Psoas muscle (tissue), 8 donors: ENCODE measurements around the gene RPS29. TPM values are rescaled to one million over a fixed set of nuclear protein-coding genes. Genes with fewer than 3 reads are reported as not detected.
"Not testable (repeated sequence)": the region's sequence is repeated elsewhere in the genome, so short reads cannot be mapped to it uniquely, and the experiment has no call there.

Source experiments
- ATAC-seq, 4 donors: fragments of 200-7000 bp; cut with Tn5 transposase; one replicate each; pipeline ENCODE4 v1.9.1; 2020; ENCODE audit warnings: moderate library complexity in 3 of 4, mild to moderate bottlenecking in 2 of 4
- DNase-seq, 2 donors: peaks; one replicate each; pipeline ENCODE4 v3.0.0-alpha.2; 2020
- H3K27ac ChIP-seq: fragments of 200-600 bp; one replicate; pipeline ENCODE4 v1.8.0; 2022
- H3K27me3 ChIP-seq, 3 donors: fragments of 200-600 bp in 1 of 3; one replicate each; pipeline versions ENCODE4 v1.6.1 to v1.8.0; 2013 to 2022; ENCODE audit warnings: low read length in 2 of 3, mild to moderate bottlenecking in 2 of 3, moderate library complexity in 1 of 3; ENCODE audit not compliant: insufficient read depth in 3 of 3
- H3K36me3 ChIP-seq, 2 donors: fragments of 200-600 bp in 1 of 2; one replicate each; pipeline versions ENCODE4 v1.6.1 to v1.8.0; 2013 to 2022; ENCODE audit warnings: low read depth in 1 of 2, mild to moderate bottlenecking in 1 of 2, moderate library complexity in 1 of 2; ENCODE audit not compliant: insufficient read depth in 1 of 2
- H3K4me1 ChIP-seq: fragments of 200-600 bp; one replicate; pipeline ENCODE4 v1.8.0; 2022
- H3K4me3 ChIP-seq: fragments of 200-600 bp; one replicate; pipeline ENCODE4 v1.8.0; 2022; ENCODE audit warnings: mild to moderate bottlenecking
- H3K9me3 ChIP-seq: fragments of 200-600 bp; one replicate; pipeline ENCODE4 v1.8.0; 2022
- CTCF ChIP-seq: fragments of 200-600 bp; IDR thresholded peaks from one replicate; pipeline ENCODE4 v1.8.0; 2022; ENCODE audit warnings: antibody characterized with exemption
- WGBS, 3 donors: extraction: QIAGEN DNeasy Blood & Tissue Kit; methylation state at CpG; one replicate each; pipeline versions ENCODE4 v1.1.6 to v1.1.7; 2013; 5-methylcytosine and 5-hydroxymethylcytosine counted together
- intact Hi-C, 2 donors: fragments of 100-400 bp; cut with DNase I; formaldehyde crosslinking; loops; one replicate each; pipeline versions ENCODE4 v1.11.0 to v1.14.2; 2022
- polyA plus RNA-seq, 3 donors: library from polyadenylated mRNA; stranded (reverse); fragments of 200-250 nt; gene quantifications; one replicate each; pipeline ENCODE4 v1.2.3, GENCODE V29; 2013
- total RNA-seq, 4 donors: library from RNA; stranded (reverse); fragmentation: NEBNext Ultra II Directional in 2 of 4; extraction: Animal tissue kit (Norgen Biotek cat#: 25700) in 2 of 4; gene quantifications; one replicate each; pipeline versions ENCODE4 v1.2.1 to v1.2.4, GENCODE V29; 2021 to 2023
- donor health status: healthy with polysubstance abuse.
- donor health status: DM: no; HTN: no; CAD: no; lungs with moderate emphysema.
- donor health status: Bipolar disorder and iron deficiency.
- donor health status: healthy.
- donor health status: DM: yes; HTN: yes; CAD: no.
- donor health status: DM: no; HTN: no; CAD: no.
- donor health status: DM: no; HTN: no; CAD: no.
- donor health status: DM: yes; HTN: yes; CAD: no.

RPS29 gene
- total and polyA plus RNA-seq, 7 donors: 835 to 3,711 (median 1,213) TPM

- ATAC-seq (peak; percentile 97 to 99 (median 98)), DNase-seq (peak; percentile 99)
- WGBS, 3 donors: 0% methylated on average over 78 to 85 of the region's 85 CpGs
- peaks cover 0 to 26% of the 10 kb centered on the region in 2 donors for H3K36me3 ChIP-seq
- H3K9me3 ChIP-seq: no peaks in the 10 kb centered on the region
- intact Hi-C loops: loop anchor here (5.0 to 10.0 kb wide), 2 partner anchors 33 to 494 kb away; partner anchors contain the start of genes RPS29 (in 1 of the 2) and VCPKMT (in 1 of the 2)
- no peaks in the 10 kb centered on the region for H3K27me3 ChIP-seq
- H3K27ac ChIP-seq: peak within 1 kb of the TSS; percentile 96
- peaks cover 46% of the 10 kb centered on the region for H3K4me1 ChIP-seq
- peak; percentile 14 for TF ChIP-seq CTCF
- H3K4me3 ChIP-seq: peak within 1 kb of the TSS; percentile 80
Measured at GRCh38 chr14:49620182-49621113, 34.3 kb upstream of the RPS29 start, which contains the start of the genes MGAT2 and RPL36AL. MGAT2 (plus strand) TSS chr14:49620799; CDS start chr14:49621269, 470 bp downstream. RPL36AL (minus strand) TSS chr14:49620626; CDS start chr14:49619104, 1,522 bp downstream.

GRCh38 chr14:49619730-49620129 is 33.5 kb upstream of the RPS29 start:
- H3K27ac ChIP-seq: peak overlapping the region; percentile 96
- H3K4me3 ChIP-seq: peak overlapping the region; percentile 80
- H3K27me3 ChIP-seq: no peaks in the 10 kb centered on the region
- H3K36me3 ChIP-seq: peaks cover 0 to 19% of the 10 kb centered on the region in 2 donors
- intact Hi-C loops: loop anchor here (5.0 to 10.0 kb wide), 2 partner anchors 32 to 495 kb away; partner anchors contain the start of genes RPS29 (in 1 of the 2) and VCPKMT (in 1 of the 2)
- H3K4me1 ChIP-seq: peaks cover 46% of the 10 kb centered on the region
- no peak for DNase-seq
- 1 to 2% (median 1%) methylated on average over 11 of the region's 11 CpGs for WGBS, 3 donors
- ATAC-seq: no peak
- no peak for TF ChIP-seq CTCF
- H3K9me3 ChIP-seq: no peaks in the 10 kb centered on the region

GRCh38 chr14:49619273-49619672 is 33.1 kb upstream of the RPS29 start:
- H3K9me3 ChIP-seq, H3K27me3 ChIP-seq, DNase-seq, ATAC-seq, intact Hi-C loops: not testable (repeated sequence)
- H3K4me3 ChIP-seq: peak overlapping the region; percentile 80
- H3K27ac ChIP-seq: peak overlapping the region; percentile 96
- H3K4me1 ChIP-seq: peaks cover 44% of the 10 kb centered on the region
- 68 to 74% (median 73%) methylated on average over 19 of the region's 19 CpGs for WGBS, 3 donors
- peaks cover 0 to 21% of the 10 kb centered on the region in 2 donors for H3K36me3 ChIP-seq

- Histone ChIP-seq H3K4me3 (no peak overlapping the region), H3K4me1 (peaks cover 33% of the 10 kb centered on the region), H3K27ac (no peak overlapping the region), H3K36me3 (peaks cover 0 to 24% of the 10 kb centered on the region in 2 donors), H3K9me3 (no peaks in the 10 kb centered on the region), H3K27me3 (no peaks in the 10 kb centered on the region)
- TF ChIP-seq CTCF: no peak
- WGBS, 3 donors: 85 to 90% (median 89%) methylated on average over 6 of the region's 6 CpGs
- no peak for DNase-seq
- intact Hi-C loops: no loop called here
- no peak for ATAC-seq
Measured at GRCh38 chr14:49617852-49618519, 31.8 kb upstream of the RPS29 start.

- WGBS, 3 donors: 92 to 97% (median 93%) methylated on average over 6 of the region's 6 CpGs
- DNase-seq (no peak), ATAC-seq (no peak)
- H3K4me1 ChIP-seq: peaks cover 17% of the 10 kb centered on the region
- H3K4me3 ChIP-seq: no peak overlapping the region
- H3K36me3 ChIP-seq: peaks cover 0 to 24% of the 10 kb centered on the region in 2 donors
- intact Hi-C loops: no loop called here
- no peaks in the 10 kb centered on the region for H3K9me3 ChIP-seq
- H3K27me3 ChIP-seq: no peaks in the 10 kb centered on the region
- no peak overlapping the region for H3K27ac ChIP-seq
- TF ChIP-seq CTCF: no peak
Measured at GRCh38 chr14:49615776-49616175, 29.6 kb upstream of the RPS29 start.
